ENCODE measurements around the gene ADD1.

Gene ADD1

DNA sequence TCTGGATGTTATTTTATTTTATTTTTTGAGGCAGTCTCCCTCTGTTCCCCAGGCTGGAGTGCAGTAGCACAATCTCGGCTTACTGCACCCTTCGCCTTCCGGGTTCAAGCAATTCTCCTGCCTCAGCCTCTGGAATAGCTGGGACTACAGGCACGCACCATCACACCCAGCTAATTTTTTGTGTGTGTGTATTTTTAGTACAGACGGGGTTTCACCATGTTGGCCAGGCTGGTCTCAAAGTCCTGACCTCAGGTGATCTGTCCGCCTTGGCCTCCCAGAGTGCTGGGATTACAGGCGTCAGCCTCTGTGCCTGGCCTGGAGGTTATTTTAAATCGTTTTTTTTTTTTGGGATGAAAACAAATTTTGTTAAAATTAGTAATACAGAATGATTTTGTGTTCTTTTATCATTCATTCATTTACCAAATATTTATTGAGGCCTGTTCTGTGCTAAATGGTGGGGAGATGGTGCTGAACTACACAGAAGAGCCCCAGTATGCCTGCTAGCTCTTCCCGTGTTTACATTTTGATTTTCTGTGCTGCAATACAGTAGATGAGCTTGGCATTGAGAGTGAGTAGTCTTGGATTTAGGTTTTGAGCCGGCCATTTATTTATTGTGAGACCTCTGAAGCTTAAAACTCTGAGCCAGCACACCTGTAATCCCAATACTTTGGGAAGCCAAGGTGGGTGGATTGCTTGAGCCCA lies 22.7 kb downstream of the ADD1 start:
- TF ChIP-seq, protein P1, sequence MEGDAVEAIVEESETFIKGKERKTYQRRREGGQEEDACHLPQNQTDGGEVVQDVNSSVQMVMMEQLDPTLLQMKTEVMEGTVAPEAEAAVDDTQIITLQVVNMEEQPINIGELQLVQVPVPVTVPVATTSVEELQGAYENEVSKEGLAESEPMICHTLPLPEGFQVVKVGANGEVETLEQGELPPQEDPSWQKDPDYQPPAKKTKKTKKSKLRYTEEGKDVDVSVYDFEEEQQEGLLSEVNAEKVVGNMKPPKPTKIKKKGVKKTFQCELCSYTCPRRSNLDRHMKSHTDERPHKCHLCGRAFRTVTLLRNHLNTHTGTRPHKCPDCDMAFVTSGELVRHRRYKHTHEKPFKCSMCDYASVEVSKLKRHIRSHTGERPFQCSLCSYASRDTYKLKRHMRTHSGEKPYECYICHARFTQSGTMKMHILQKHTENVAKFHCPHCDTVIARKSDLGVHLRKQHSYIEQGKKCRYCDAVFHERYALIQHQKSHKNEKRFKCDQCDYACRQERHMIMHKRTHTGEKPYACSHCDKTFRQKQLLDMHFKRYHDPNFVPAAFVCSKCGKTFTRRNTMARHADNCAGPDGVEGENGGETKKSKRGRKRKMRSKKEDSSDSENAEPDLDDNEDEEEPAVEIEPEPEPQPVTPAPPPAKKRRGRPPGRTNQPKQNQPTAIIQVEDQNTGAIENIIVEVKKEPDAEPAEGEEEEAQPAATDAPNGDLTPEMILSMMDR (IDR thresholded peaks at IDR 0.05; ENCODE audit: low read depth, low read length) = no peak
- H3K4me3 ChIP-seq (ENCODE audit: low read depth, low read length) = no peak overlapping the region

DNA sequence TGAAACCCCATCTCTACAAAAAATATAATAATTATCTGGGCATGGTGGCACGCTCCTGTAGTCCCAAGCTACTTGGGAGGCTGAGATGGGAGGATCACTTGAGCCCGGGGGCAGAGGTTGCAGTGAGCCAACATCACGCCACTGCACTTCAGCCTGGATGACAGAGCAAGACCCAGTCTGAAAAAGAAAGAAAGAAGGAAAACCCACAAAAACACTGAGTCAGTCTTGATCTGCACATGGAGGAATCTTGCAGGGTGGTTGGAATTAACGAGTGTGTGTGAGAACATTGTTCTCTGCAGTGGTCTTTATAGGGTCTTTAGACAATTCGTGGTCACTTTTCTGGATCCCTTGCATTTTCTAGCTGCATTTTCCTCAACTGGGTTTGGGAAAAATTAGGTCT lies 23.2 kb downstream of the ADD1 start:
- TF ChIP-seq, protein P1 (IDR thresholded peaks at IDR 0.05; ENCODE audit: low read depth, low read length) = no peak
- H3K4me3 ChIP-seq (ENCODE audit: low read depth, low read length) = no peak overlapping the region

DNA sequence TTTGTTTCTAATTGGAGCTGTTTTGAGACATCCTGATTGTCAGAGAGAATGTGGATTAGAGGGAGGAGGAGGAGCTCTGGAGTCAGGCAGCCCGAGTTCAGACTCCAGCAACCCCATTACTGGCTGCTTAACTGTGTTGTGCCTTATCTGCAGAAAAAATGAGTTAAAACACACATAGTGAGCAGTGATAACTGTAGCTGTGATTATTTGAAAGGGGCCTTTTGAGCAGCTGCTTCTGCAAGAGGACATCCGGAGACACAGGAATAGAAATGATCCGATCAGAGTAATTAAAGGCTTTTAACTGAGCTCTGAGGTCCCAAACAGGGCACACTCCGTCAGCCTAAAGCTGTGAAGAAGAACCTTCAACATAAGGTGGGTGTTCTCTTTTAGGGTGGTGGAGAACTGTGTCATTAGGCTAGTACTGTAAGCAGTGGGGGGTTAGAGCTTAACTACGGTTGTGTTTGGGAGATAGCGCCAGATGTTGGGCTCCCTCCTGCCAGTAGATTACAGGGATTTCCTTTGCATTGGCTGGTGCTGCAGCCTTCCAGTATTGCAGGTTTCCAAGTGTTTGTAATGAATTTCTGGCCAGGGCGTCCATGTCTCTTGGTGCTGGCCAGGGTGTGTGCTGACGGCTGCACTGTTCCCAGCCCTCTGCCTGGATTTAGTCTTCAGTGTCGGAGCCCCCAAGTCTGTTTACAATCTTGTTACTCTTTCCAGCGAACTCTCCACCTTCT lies 24.3 kb downstream of the ADD1 start:
- H3K4me3 ChIP-seq (ENCODE audit: low read depth, low read length) = peak overlapping the region; percentile 29
- TF ChIP-seq, protein P1 (IDR thresholded peaks at IDR 0.05; ENCODE audit: low read depth, low read length) = no peak

DNA sequence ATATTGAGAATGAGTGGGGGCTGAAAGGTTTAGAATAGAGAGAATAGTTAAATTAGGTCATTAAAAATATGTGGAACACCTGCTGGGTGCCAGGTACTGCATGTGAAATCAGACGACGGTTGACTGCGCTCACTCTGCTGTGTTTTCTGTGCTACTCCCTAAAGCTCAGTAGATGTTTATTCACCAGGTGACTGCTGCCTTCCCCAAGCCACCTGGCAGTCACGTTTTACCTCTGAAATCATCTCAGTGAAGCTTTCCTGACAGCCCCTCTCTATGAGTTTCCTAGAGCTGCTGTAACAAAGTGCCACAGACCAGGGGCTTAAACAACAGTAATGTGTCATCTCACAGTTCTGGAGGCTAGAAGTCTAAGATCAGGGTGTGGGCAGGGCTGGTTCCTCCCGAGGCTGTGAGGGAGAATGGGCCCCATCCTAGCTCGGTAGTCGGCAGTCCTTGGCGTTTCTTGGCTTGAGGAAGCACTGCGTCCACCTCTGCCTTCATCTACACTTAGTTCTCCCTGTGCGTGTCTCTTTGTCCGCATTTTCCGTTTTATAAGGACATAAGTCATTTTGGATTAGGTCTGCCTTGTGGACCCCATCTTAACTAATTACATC lies 25.3 kb downstream of the ADD1 start:
- peak overlapping the region; percentile 29 for H3K4me3 ChIP-seq (ENCODE audit: low read depth, low read length)
- TF ChIP-seq, protein P1 (IDR thresholded peaks at IDR 0.05; ENCODE audit: low read depth, low read length) = no peak

DNA sequence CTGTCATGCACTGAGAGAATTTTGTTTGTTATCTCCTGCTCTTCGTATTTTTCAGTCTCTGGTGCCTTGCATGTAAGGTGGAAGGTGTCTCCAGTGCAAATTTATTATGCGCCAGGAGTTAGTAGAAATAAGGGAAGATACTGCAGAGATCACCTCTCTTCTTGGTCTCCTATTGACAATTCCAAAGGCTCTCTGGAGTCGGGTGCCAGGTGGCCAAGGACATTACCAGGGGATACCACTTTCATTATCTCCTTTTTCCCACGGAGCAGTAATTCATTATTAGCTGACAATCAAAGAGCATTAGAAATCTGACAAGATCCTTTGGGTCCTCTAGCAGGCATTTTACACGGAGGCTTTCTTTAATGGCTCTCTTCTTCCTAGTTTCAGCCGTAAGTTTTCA lies 26.0 kb downstream of the ADD1 start:
- no peak overlapping the region for H3K4me3 ChIP-seq (ENCODE audit: low read depth, low read length)
- TF ChIP-seq, protein P1 (IDR thresholded peaks at IDR 0.05; ENCODE audit: low read depth, low read length) = no peak

DNA sequence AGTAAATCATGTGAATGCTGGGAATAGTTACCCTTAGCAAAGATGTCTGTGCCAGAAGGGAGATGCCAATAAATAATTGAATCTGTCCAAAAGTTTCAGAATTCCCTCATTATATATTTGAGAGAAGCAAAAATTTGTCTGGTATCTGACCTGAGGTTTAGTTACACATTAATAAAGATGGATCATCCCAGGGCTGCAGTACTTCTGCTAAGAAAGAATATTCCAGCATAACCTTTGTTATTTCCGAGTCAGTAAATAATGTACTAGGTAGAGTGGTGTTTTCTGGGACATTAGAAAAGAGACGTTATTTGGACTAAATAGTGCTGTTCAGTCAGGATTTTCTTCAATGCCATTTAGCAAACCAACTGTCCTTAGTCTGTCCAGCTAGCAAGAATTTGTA lies 26.4 kb downstream of the ADD1 start:
- H3K4me3 ChIP-seq (ENCODE audit: low read depth, low read length) = no peak overlapping the region
- TF ChIP-seq, protein P1 (IDR thresholded peaks at IDR 0.05; ENCODE audit: low read depth, low read length) = no peak

DNA sequence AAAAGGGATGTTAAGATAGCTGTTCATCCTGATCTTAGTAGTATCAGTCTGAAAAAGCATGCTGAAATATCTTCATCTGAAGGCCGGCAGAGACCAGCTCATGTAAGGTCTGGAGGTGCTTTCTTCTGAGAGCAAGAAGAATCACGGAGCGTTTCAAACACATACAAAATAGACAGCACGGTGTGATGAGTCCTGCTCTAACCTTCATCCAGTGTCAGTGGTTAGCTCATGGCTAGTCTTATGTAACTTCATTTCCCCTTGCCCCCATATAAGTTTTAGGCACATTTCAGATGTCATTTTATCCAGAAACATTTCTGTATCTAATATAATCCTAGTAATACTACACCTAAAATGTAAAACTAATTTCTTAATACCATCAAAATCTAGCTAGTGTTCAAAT lies 27.8 kb downstream of the ADD1 start:
- TF ChIP-seq, protein P1 (IDR thresholded peaks at IDR 0.05; ENCODE audit: low read depth, low read length) = no peak

More for the DNA sequence above, 27.8 kb downstream of the ADD1 start:
- no peak overlapping the region for H3K4me3 ChIP-seq (ENCODE audit: low read depth, low read length)
